Nephron (organoid): Measurements from ENCODE around the gene LSM14B.

Experiments
- H3K27ac Mint-ChIP-seq, 3 experiments: 2 replicates each; pipeline ENCODE4 v1.8.0; 2020; ENCODE audit warnings: mixed read lengths in 3 of 3, mild to moderate bottlenecking in 2 of 3, moderate library complexity in 1 of 3
- H3K27me3 Mint-ChIP-seq: 2 replicates; pipeline ENCODE4 v1.8.0; 2021; ENCODE audit warnings: low read depth, mild to moderate bottlenecking, moderate library complexity, mixed read lengths
- H3K36me3 Mint-ChIP-seq: 2 replicates; pipeline ENCODE4 v1.8.0; 2020; ENCODE audit warnings: low read depth, mixed read lengths
- H3K4me1 Mint-ChIP-seq: 2 replicates; pipeline ENCODE4 v1.8.0; 2020; ENCODE audit warnings: mixed read lengths
- H3K4me3 Mint-ChIP-seq, 3 experiments: 2 replicates each; pipeline ENCODE4 v1.8.0; 2020; ENCODE audit warnings: mild to moderate bottlenecking in 3 of 3, mixed read lengths in 3 of 3, moderate library complexity in 2 of 3
- H3K9me3 Mint-ChIP-seq: 2 replicates; pipeline ENCODE4 v1.8.0; 2020; ENCODE audit warnings: mixed read lengths
- CTCF ChIP-seq, 3 experiments: fragments of 200-600 bp; sonication (generic); IDR thresholded peaks; one replicate each; pipeline ENCODE4 v1.5.0; 2021; ENCODE audit warnings: antibody characterized with exemption in 3 of 3; ENCODE audit not compliant: unreplicated experiment in 3 of 3

LSM14B gene

GRCh38 chr20:62116558-62117361 lies 5.5 kb upstream of the LSM14B start:
- Mint-ChIP-seq H3K27me3 (peaks cover 43% of the 10 kb centered on the region), H3K4me1 (peaks cover 15% of the 10 kb centered on the region), H3K36me3 (no peaks in the 10 kb centered on the region), H3K9me3 (no peaks in the 10 kb centered on the region), H3K4me3 (no peak overlapping the region), H3K27ac (no peak overlapping the region)
- TF ChIP-seq CTCF (IDR thresholded peaks at IDR 0.05; ENCODE audit: unreplicated experiment in 3 of 3), result no peak

- H3K36me3 Mint-ChIP-seq, result no peaks in the 10 kb centered on the region
- H3K9me3 Mint-ChIP-seq, result no peaks in the 10 kb centered on the region
- peaks cover 15% of the 10 kb centered on the region for H3K4me1 Mint-ChIP-seq
- H3K27me3 Mint-ChIP-seq, result peaks cover 43% of the 10 kb centered on the region
- H3K4me3 Mint-ChIP-seq, result peak overlapping the region in 1 of 3 experiments; percentile 8
- TF ChIP-seq CTCF (IDR thresholded peaks at IDR 0.05; ENCODE audit: unreplicated experiment in 3 of 3), result no peak
- no peak overlapping the region for H3K27ac Mint-ChIP-seq
Observed at GRCh38 chr20:62117362-62117646, 5.0 kb upstream of the LSM14B start.

- Mint-ChIP-seq H3K4me3 (peak overlapping the region in 1 of 3 experiments; percentile 8), H3K27ac (no peak overlapping the region)
Observed at GRCh38 chr20:62117658-62118057, 4.6 kb upstream of the LSM14B start.

GRCh38 chr20:62118113-62119043 lies 3.9 kb upstream of the LSM14B start:
- H3K4me1 Mint-ChIP-seq, result peaks cover 16% of the 10 kb centered on the region
- H3K4me3 Mint-ChIP-seq, result no peak overlapping the region
- H3K27me3 Mint-ChIP-seq, result peaks cover 38% of the 10 kb centered on the region
- no peaks in the 10 kb centered on the region for H3K36me3 Mint-ChIP-seq
- H3K27ac Mint-ChIP-seq, result no peak overlapping the region
- TF ChIP-seq CTCF (IDR thresholded peaks at IDR 0.05; ENCODE audit: unreplicated experiment in 3 of 3), result no peak
- no peaks in the 10 kb centered on the region for H3K9me3 Mint-ChIP-seq

More at GRCh38 chr20:62117658-62118057, 4.6 kb upstream of the LSM14B start:
- Mint-ChIP-seq H3K4me1 (peaks cover 15% of the 10 kb centered on the region), H3K27me3 (peaks cover 41% of the 10 kb centered on the region), H3K36me3 (no peaks in the 10 kb centered on the region), H3K9me3 (no peaks in the 10 kb centered on the region)
- TF ChIP-seq CTCF (IDR thresholded peaks at IDR 0.05; ENCODE audit: unreplicated experiment in 3 of 3), result no peak

- no peak for TF ChIP-seq CTCF (IDR thresholded peaks at IDR 0.05; ENCODE audit: unreplicated experiment in 3 of 3)
- Mint-ChIP-seq H3K9me3 (no peaks in the 10 kb centered on the region), H3K36me3 (peaks cover 5% of the 10 kb centered on the region), H3K27ac (peak overlapping the region in 2 of 3 experiments; percentile 45 to 68), H3K27me3 (peaks cover 38% of the 10 kb centered on the region), H3K4me1 (peaks cover 24% of the 10 kb centered on the region), H3K4me3 (peak overlapping the region; percentile 28 to 75 (median 56))
Observed at GRCh38 chr20:62119115-62119514, 3.2 kb upstream of the LSM14B start.
